ENCODE results near the gene RCC1. TPM values are rescaled to one million over a fixed set of nuclear protein-coding genes. Genes with fewer than 3 reads are reported as not detected.
"Not testable (repeated sequence)": the region's sequence is repeated elsewhere in the genome, so short reads cannot be mapped to it uniquely, and the experiment has no call there.

RCC1 gene
- total RNA-seq: 10 to 100 TPM; 83.5 to 86.1 TPM

- intact Hi-C loops (cut with micrococcal nuclease): loop anchor here (1.0 to 5.0 kb wide), 4 partner anchors 13 to 382 kb away; no protein-coding TSS in a partner anchor
- peaks cover 38% of the 10 kb centered on the region for H3K4me1 Mint-ChIP-seq (ENCODE audit: low read depth)
- ChIA-PET CTCF (interaction anchor here (0.8 to 2.3 kb wide), 4 partner anchors 11 to 257 kb away, joined by 4 to 13 read pairs (median 6); no protein-coding TSS in a partner anchor), POLR2A (interaction anchor here (0.6 to 9.7 kb wide), 20 partner anchors 10 to 732 kb away, joined by 3 to 180 read pairs (median 4); partner anchors contain the start of genes ATP5IF1, MED18, PPP1R8 and RNU11)
- peak within 1 kb of the TSS; percentile 97 for H3K27ac Mint-ChIP-seq
- H3K27me3 Mint-ChIP-seq: peaks cover 6% of the 10 kb centered on the region
- H3K9me3 Mint-ChIP-seq: peaks cover 3% of the 10 kb centered on the region
- DNase-seq: peak; percentile 98
- H3K4me3 Mint-ChIP-seq: peak within 1 kb of the TSS; percentile 97
- peaks cover 53% of the 10 kb centered on the region for H3K36me3 Mint-ChIP-seq
Measured at GRCh38 chr1:28505406-28506187, at the start of gene RCC1. Gene RCC1, plus strand, starts transcription at chr1:28506043. Its CDS starts 23,824 bp downstream, at chr1:28529867.

- no peak overlapping the region for H3K4me3 Mint-ChIP-seq
- POLR2A ChIA-PET: no interaction called here
- peaks cover 5% of the 10 kb centered on the region for H3K36me3 Mint-ChIP-seq
- no peaks in the 10 kb centered on the region for H3K9me3 Mint-ChIP-seq
- peak; percentile 15 for DNase-seq
- H3K27ac Mint-ChIP-seq: peak overlapping the region; percentile 40
- CTCF ChIA-PET: interaction anchor here (0.8 kb wide), 1 partner anchor 152 kb away, joined by 3 read pairs; no protein-coding TSS in a partner anchor
- H3K4me1 Mint-ChIP-seq (ENCODE audit: low read depth): peaks cover 12% of the 10 kb centered on the region
- no peaks in the 10 kb centered on the region for H3K27me3 Mint-ChIP-seq
- intact Hi-C loops (cut with micrococcal nuclease): no loop called here
Measured at GRCh38 chr1:28456078-28456477, 49.8 kb upstream of the RCC1 start.

GRCh38 chr1:28457678-28458077 is 48.2 kb upstream of the RCC1 start:
- H3K27me3 Mint-ChIP-seq: no peaks in the 10 kb centered on the region
- H3K9me3 Mint-ChIP-seq: no peaks in the 10 kb centered on the region
- H3K27ac Mint-ChIP-seq: no peak overlapping the region
- H3K4me3 Mint-ChIP-seq: no peak overlapping the region
- peaks cover 5% of the 10 kb centered on the region for H3K36me3 Mint-ChIP-seq
- intact Hi-C loops (cut with micrococcal nuclease): no loop called here
- H3K4me1 Mint-ChIP-seq (ENCODE audit: low read depth): peaks cover 20% of the 10 kb centered on the region
- ChIA-PET POLR2A (interaction anchor here (0.7 kb wide), 1 partner anchor 88 kb away, joined by 3 read pairs; no protein-coding TSS in a partner anchor), CTCF (no interaction called here)
- no peak for DNase-seq

GRCh38 chr1:28458237-28459228 is 47.3 kb upstream of the RCC1 start:
- Mint-ChIP-seq H3K27me3 (no peaks in the 10 kb centered on the region), H3K36me3 (peaks cover 1% of the 10 kb centered on the region), H3K27ac (no peak overlapping the region), H3K9me3 (no peaks in the 10 kb centered on the region), H3K4me3 (no peak overlapping the region), H3K4me1 (ENCODE audit: low read depth) (peaks cover 20% of the 10 kb centered on the region)
- no peak for DNase-seq
- ChIA-PET POLR2A (no interaction called here), CTCF (no interaction called here)
- intact Hi-C loops (cut with micrococcal nuclease): no loop called here

GRCh38 chr1:28466226-28466778 is 39.5 kb upstream of the RCC1 start:
- intact Hi-C loops (cut with micrococcal nuclease): no loop called here
- no peak overlapping the region for H3K27ac Mint-ChIP-seq
- no peaks in the 10 kb centered on the region for H3K9me3 Mint-ChIP-seq
- H3K4me3 Mint-ChIP-seq: no peak overlapping the region
- POLR2A ChIA-PET: no interaction called here
- DNase-seq: no peak
- CTCF ChIA-PET: no interaction called here
- H3K4me1 Mint-ChIP-seq (ENCODE audit: low read depth): peaks cover 10% of the 10 kb centered on the region
- H3K36me3 Mint-ChIP-seq: peaks cover 16% of the 10 kb centered on the region
- no peaks in the 10 kb centered on the region for H3K27me3 Mint-ChIP-seq

- POLR2A ChIA-PET: no interaction called here
Measured at GRCh38 chr1:28470146-28470545, 35.7 kb upstream of the RCC1 start.

GRCh38 chr1:28479497-28479896 is 26.3 kb upstream of the RCC1 start:
- POLR2A ChIA-PET: interaction anchor here (0.6 kb wide), 1 partner anchor 26 kb away, joined by 3 read pairs; the partner anchor contains the start of gene RCC1
- intact Hi-C loops (cut with micrococcal nuclease): not testable (repeated sequence)

More at GRCh38 chr1:28470146-28470545, 35.7 kb upstream of the RCC1 start:
- Mint-ChIP-seq H3K36me3 (peaks cover 19% of the 10 kb centered on the region), H3K27me3 (no peaks in the 10 kb centered on the region), H3K4me1 (ENCODE audit: low read depth) (peaks cover 2% of the 10 kb centered on the region), H3K4me3 (no peak overlapping the region), H3K9me3 (no peaks in the 10 kb centered on the region), H3K27ac (no peak overlapping the region)
- no peak for DNase-seq
- CTCF ChIA-PET: interaction anchor here (1.4 kb wide), 1 partner anchor 110 kb away, joined by 4 read pairs; no protein-coding TSS in a partner anchor
- intact Hi-C loops (cut with micrococcal nuclease): loop anchor here (5.0 kb wide), 1 partner anchor 63 kb away; no protein-coding TSS in a partner anchor

GRCh38 chr1:28480308-28480707 is 25.5 kb upstream of the RCC1 start:
- DNase-seq: no peak
- Mint-ChIP-seq H3K27me3 (no peaks in the 10 kb centered on the region), H3K4me3 (no peak overlapping the region), H3K36me3 (peaks cover 17% of the 10 kb centered on the region), H3K9me3 (no peaks in the 10 kb centered on the region), H3K27ac (no peak overlapping the region), H3K4me1 (ENCODE audit: low read depth) (no peaks in the 10 kb centered on the region)
- intact Hi-C loops (cut with micrococcal nuclease): no loop called here
- ChIA-PET POLR2A (no interaction called here), CTCF (no interaction called here)

More at GRCh38 chr1:28479497-28479896, 26.3 kb upstream of the RCC1 start:
- CTCF ChIA-PET: interaction anchor here (0.6 to 0.7 kb wide), 2 partner anchors 120 to 221 kb away, joined by 3 to 6 read pairs; no protein-coding TSS in a partner anchor
- H3K4me1 Mint-ChIP-seq (ENCODE audit: low read depth); H3K27ac Mint-ChIP-seq; DNase-seq; H3K27me3 Mint-ChIP-seq; H3K4me3 Mint-ChIP-seq; H3K9me3 Mint-ChIP-seq: not testable (repeated sequence)
- H3K36me3 Mint-ChIP-seq: peaks cover 17% of the 10 kb centered on the region

- Mint-ChIP-seq H3K4me3 (no peak overlapping the region), H3K36me3 (peaks cover 12% of the 10 kb centered on the region), H3K27me3 (no peaks in the 10 kb centered on the region), H3K4me1 (ENCODE audit: low read depth) (no peaks in the 10 kb centered on the region), H3K27ac (no peak overlapping the region), H3K9me3 (no peaks in the 10 kb centered on the region)
- ChIA-PET POLR2A (no interaction called here), CTCF (interaction anchor here (1.3 to 1.6 kb wide), 2 partner anchors 122 to 123 kb away, joined by 3 to 4 read pairs; no protein-coding TSS in a partner anchor)
- no peak for DNase-seq
- intact Hi-C loops (cut with micrococcal nuclease): no loop called here
Measured at GRCh38 chr1:28482138-28482537, 23.7 kb upstream of the RCC1 start.

- no peak overlapping the region for H3K4me3 Mint-ChIP-seq
- POLR2A ChIA-PET: no interaction called here
Measured at GRCh38 chr1:28482702-28483101, 23.1 kb upstream of the RCC1 start.

GRCh38 chr1:28494737-28495136 is 11.1 kb upstream of the RCC1 start:
- Mint-ChIP-seq H3K27me3 (no peaks in the 10 kb centered on the region), H3K27ac (no peak overlapping the region), H3K9me3 (no peaks in the 10 kb centered on the region), H3K36me3 (peaks cover 17% of the 10 kb centered on the region), H3K4me3 (no peak overlapping the region), H3K4me1 (ENCODE audit: low read depth) (peaks cover 5% of the 10 kb centered on the region)
- DNase-seq: no peak
- intact Hi-C loops (cut with micrococcal nuclease): no loop called here
- CTCF ChIA-PET: interaction anchor here (0.8 kb wide), 1 partner anchor 135 kb away, joined by 3 read pairs; no protein-coding TSS in a partner anchor
- POLR2A ChIA-PET: interaction anchor here (1.1 to 1.4 kb wide), 2 partner anchors 11 to 13 kb away, joined by 3 to 10 read pairs; partner anchors contain the start of gene RCC1

More at GRCh38 chr1:28482702-28483101, 23.1 kb upstream of the RCC1 start:
- DNase-seq: no peak
- CTCF ChIA-PET: interaction anchor here (1.3 to 1.6 kb wide), 2 partner anchors 123 to 124 kb away, joined by 3 to 4 read pairs; no protein-coding TSS in a partner anchor
- H3K27me3 Mint-ChIP-seq: no peaks in the 10 kb centered on the region
- peaks cover 12% of the 10 kb centered on the region for H3K36me3 Mint-ChIP-seq
- no peaks in the 10 kb centered on the region for H3K4me1 Mint-ChIP-seq (ENCODE audit: low read depth)
- intact Hi-C loops (cut with micrococcal nuclease): no loop called here
- H3K9me3 Mint-ChIP-seq: no peaks in the 10 kb centered on the region
- H3K27ac Mint-ChIP-seq: no peak overlapping the region
